Hepatocyte (in vitro differentiated cells): ENCODE measurements around the gene CC2D2B. TPM values are rescaled to one million over a fixed set of nuclear protein-coding genes. Genes with fewer than 3 reads are reported as not detected.

ENCODE experiments used
- DNase-seq: peaks from one replicate; pipeline ENCODE4 v3.0.0-alpha.2; 2016; ENCODE audit warnings: low spot score
- H2AFZ ChIP-seq: fragments of 200-600 bp; sonication (generic); 2 replicates; pipeline ENCODE4 v1.6.0; 2016; ENCODE audit warnings: antibody characterized with exemption, mild to moderate bottlenecking
- H3K27ac ChIP-seq: fragments of 200-600 bp; sonication (generic); 2 replicates; pipeline ENCODE4 v1.5.1; 2016; ENCODE audit warnings: mild to moderate bottlenecking
- H3K27me3 ChIP-seq: fragments of 200-600 bp; sonication (generic); 2 replicates; pipeline ENCODE4 v1.6.1; 2016
- H3K36me3 ChIP-seq: fragments of 200-600 bp; sonication (generic); replicated peaks from 2 replicates; pipeline ENCODE4 v1.5.1; 2016; ENCODE audit warnings: low read depth; ENCODE audit not compliant: insufficient read depth
- H3K4me1 ChIP-seq: fragments of 200-600 bp; sonication (generic); 2 replicates; pipeline ENCODE4 v1.5.1; 2016; ENCODE audit warnings: mild to moderate bottlenecking, moderate library complexity; ENCODE audit not compliant: insufficient read depth
- H3K4me2 ChIP-seq: fragments of 200-600 bp; sonication (generic); 2 replicates; pipeline ENCODE4 v1.6.0; 2016
- H3K4me3 ChIP-seq: fragments of 200-600 bp; sonication (generic); 2 replicates; pipeline ENCODE4 v1.5.1; 2016; ENCODE audit warnings: mild to moderate bottlenecking
- H3K79me2 ChIP-seq: fragments of 200-600 bp; sonication (generic); 2 replicates; pipeline ENCODE4 v1.6.0; 2017; ENCODE audit warnings: mild to moderate bottlenecking
- H3K9me2 ChIP-seq: fragments of 200-600 bp; sonication (generic); replicated peaks from 2 replicates; pipeline ENCODE4 v1.6.0; 2017; ENCODE audit warnings: mild to moderate bottlenecking; ENCODE audit not compliant: insufficient read depth
- H3K9me3 ChIP-seq: fragments of 200-600 bp; sonication (generic); 2 replicates; pipeline ENCODE4 v1.5.1; 2016; ENCODE audit warnings: low read depth, mild to moderate bottlenecking
- H4K20me1 ChIP-seq: fragments of 200-600 bp; sonication (generic); 2 replicates; pipeline ENCODE4 v1.6.0; 2016; ENCODE audit warnings: mild to moderate bottlenecking; ENCODE audit not compliant: insufficient read depth, poor library complexity, severe bottlenecking
- EZH2 ChIP-seq: fragments of 200-600 bp; sonication (generic); IDR thresholded peaks from 2 replicates; pipeline ENCODE4 v1.6.1; 2016; ENCODE audit warnings: antibody characterized with exemption, mild to moderate bottlenecking, borderline replicate concordance
- EZH2phosphoT487 ChIP-seq: fragments of 200-600 bp; sonication (generic); IDR thresholded peaks from one replicate; pipeline ENCODE4 v1.6.1; 2018; ENCODE audit warnings: antibody characterized with exemption, mild to moderate bottlenecking, low read depth, moderate library complexity; ENCODE audit not compliant: unreplicated experiment, severe bottlenecking
- WGBS: methylation state at CpG from one replicate; pipeline ENCODE4 v1.1.6; 2016; ENCODE audit warnings: low lambda C conversion rate; ENCODE audit errors: missing lambda C conversion rate; 5-methylcytosine and 5-hydroxymethylcytosine counted together
- polyA plus RNA-seq: library from polyadenylated mRNA; unstranded; fragments of >200 nt; fragmentation: Nextera tagmentation; extraction: Ambion mirVana; gene quantifications from 2 replicates; pipeline ENCODE4 v1.2.1, GENCODE V29; 2016
- total RNA-seq: library from RNA; depleted of rRNA; stranded (reverse); fragments of >200 nt; gene quantifications from 2 replicates; pipeline ENCODE4 v1.2.3, GENCODE V29; 2014
- TF ChIP-seq, protein P1 (sequence below): fragments of 200-600 bp; sonication (generic); IDR thresholded peaks from 2 replicates; pipeline ENCODE4 v1.5.1; 2016; ENCODE audit warnings: antibody characterized with exemption, mild to moderate bottlenecking; ENCODE audit not compliant: poor library complexity

The CC2D2B gene
- total and polyA plus RNA-seq, 2 experiments from 2014 or later, result 0.13 TPM; not detected in 1

DNA sequence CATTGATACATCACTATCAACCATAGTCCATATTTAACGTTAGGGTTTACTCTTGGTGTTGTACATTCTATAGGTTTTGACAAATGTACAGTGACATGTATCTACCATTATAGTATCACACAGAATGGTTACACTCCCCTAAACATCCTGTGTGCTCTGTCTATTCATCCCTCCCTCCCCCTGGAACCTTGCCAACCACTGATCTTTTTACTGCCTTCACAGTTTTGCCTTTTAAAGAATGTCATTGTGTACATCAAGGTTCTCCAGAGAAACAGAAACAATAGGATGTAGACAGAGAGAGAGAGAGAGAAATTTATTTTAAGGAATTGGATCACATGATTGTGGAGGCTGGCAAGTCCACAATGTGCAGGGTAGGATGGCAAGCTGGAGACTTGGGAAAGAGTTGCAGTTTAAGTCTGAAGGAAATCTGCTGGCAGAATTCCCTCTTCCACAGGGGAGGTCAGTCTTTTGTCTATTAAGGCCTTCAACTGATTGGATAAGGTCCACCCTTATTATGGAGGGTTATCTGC is 90.5 kb downstream of the CC2D2B start:
- no peaks in the 10 kb centered on the region for H4K20me1 ChIP-seq
- no peak for DNase-seq
- TF ChIP-seq EZH2 (no peak), EZH2phosphoT487 (no peak)
- TF ChIP-seq, protein P1, sequence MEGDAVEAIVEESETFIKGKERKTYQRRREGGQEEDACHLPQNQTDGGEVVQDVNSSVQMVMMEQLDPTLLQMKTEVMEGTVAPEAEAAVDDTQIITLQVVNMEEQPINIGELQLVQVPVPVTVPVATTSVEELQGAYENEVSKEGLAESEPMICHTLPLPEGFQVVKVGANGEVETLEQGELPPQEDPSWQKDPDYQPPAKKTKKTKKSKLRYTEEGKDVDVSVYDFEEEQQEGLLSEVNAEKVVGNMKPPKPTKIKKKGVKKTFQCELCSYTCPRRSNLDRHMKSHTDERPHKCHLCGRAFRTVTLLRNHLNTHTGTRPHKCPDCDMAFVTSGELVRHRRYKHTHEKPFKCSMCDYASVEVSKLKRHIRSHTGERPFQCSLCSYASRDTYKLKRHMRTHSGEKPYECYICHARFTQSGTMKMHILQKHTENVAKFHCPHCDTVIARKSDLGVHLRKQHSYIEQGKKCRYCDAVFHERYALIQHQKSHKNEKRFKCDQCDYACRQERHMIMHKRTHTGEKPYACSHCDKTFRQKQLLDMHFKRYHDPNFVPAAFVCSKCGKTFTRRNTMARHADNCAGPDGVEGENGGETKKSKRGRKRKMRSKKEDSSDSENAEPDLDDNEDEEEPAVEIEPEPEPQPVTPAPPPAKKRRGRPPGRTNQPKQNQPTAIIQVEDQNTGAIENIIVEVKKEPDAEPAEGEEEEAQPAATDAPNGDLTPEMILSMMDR, result no peak
- 84% methylated on average over 1 of the region's 1 CpG for WGBS
- H3K36me3 ChIP-seq, result no peaks in the 10 kb centered on the region
- no peaks in the 10 kb centered on the region for H3K4me1 ChIP-seq
- H3K27me3 ChIP-seq, result peaks cover 4% of the 10 kb centered on the region
- no peaks in the 10 kb centered on the region for H3K79me2 ChIP-seq
- H3K9me3 ChIP-seq, result no peaks in the 10 kb centered on the region
- H2AFZ ChIP-seq, result no peak overlapping the region
- no peak overlapping the region for H3K4me2 ChIP-seq
- H3K9me2 ChIP-seq, result no peaks in the 10 kb centered on the region
- no peak overlapping the region for H3K27ac ChIP-seq
- no peak overlapping the region for H3K4me3 ChIP-seq

DNA sequence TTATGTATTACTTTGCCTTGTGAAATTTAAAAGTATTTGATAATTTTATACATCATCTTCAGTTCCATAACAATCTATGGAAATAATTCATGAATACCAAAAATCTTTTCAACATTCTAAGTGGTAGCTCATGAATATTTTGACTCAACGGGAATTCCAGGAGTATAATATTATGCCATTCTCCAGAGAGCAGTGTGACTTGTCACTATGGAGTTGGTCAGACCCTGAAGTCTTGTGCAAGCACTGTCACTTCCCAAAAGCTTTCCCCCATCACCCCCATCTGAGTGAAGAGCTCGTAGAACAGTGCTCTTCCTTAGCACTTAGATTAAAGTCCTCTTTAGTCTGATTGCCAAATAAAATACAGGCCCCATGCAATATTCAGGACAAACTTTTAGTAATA is 106.2 kb downstream of the CC2D2B start:
- Histone ChIP-seq H3K27ac (no peak overlapping the region), H2AFZ (no peak overlapping the region), H3K4me2 (no peak overlapping the region), H3K79me2 (no peaks in the 10 kb centered on the region), H3K36me3 (no peaks in the 10 kb centered on the region), H3K4me3 (no peak overlapping the region), H3K9me3 (no peaks in the 10 kb centered on the region), H4K20me1 (no peaks in the 10 kb centered on the region), H3K9me2 (no peaks in the 10 kb centered on the region), H3K4me1 (no peaks in the 10 kb centered on the region), H3K27me3 (no peaks in the 10 kb centered on the region)
- no peak for DNase-seq
- TF ChIP-seq, protein P1, result no peak
- TF ChIP-seq EZH2phosphoT487 (no peak), EZH2 (no peak)
- 84% methylated on average over 2 of the region's 2 CpGs for WGBS

DNA sequence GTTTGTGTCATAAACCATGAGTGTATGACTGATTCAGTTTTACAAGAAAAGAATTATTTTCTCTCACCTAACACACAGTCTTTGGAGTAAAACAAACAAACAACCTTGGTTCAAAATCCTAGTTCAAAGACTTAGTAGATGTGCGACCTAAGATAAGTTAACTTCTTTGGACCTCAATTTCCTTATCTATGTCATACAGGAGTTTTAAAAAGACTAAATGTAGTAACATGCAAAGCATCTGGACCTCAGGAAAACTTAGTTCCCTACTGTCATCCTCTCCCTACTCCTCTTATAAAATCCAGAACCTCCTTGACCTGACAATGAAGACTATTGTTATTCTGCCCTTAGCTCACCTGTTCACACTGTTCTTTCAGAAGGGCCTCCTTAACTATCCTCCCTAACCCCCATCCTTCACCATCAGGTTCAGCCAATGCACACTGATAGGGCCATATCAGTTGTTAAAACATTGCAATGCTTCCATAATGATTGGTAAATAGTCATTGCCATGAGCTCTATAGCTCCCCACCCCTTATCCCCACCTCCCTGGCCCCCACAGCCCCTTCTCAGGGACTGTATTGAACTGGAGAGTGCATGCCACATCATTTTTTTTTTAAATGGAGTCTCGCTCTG is 106.8 kb downstream of the CC2D2B start:
- TF ChIP-seq EZH2 (no peak), EZH2phosphoT487 (no peak)
- TF ChIP-seq, protein P1, result no peak
- no peaks in the 10 kb centered on the region for H3K27me3 ChIP-seq
- no peaks in the 10 kb centered on the region for H3K9me2 ChIP-seq
- no peaks in the 10 kb centered on the region for H3K36me3 ChIP-seq
- H3K4me1 ChIP-seq, result no peaks in the 10 kb centered on the region
- no peak overlapping the region for H2AFZ ChIP-seq
- H3K9me3 ChIP-seq, result no peaks in the 10 kb centered on the region
- DNase-seq, result no peak
- H3K4me3 ChIP-seq, result no peak overlapping the region
- no peaks in the 10 kb centered on the region for H3K79me2 ChIP-seq
- WGBS, result 91% methylated on average over 2 of the region's 2 CpGs
- H3K4me2 ChIP-seq, result no peak overlapping the region
- H4K20me1 ChIP-seq, result no peaks in the 10 kb centered on the region
- H3K27ac ChIP-seq, result no peak overlapping the region
